Neural cell (in vitro differentiated cells): ENCODE data around the gene ANP32E. TPM values are rescaled to one million over a fixed set of nuclear protein-coding genes. Genes with fewer than 3 reads are reported as not detected.
"Not testable (repeated sequence)": the region's sequence is repeated elsewhere in the genome, so short reads cannot be mapped to it uniquely, and the experiment has no call there.

ENCODE experiments used
- H2AFZ ChIP-seq: fragments of 200-600, 300-800 bp; sonication (generic), shearing (Covaris generic); 2 replicates; pipeline ENCODE4 v1.6.0; 2014; ENCODE audit warnings: low read depth, mild to moderate bottlenecking, antibody characterized with exemption, low read length, moderate library complexity
- H3F3A ChIP-seq: fragments of 200-600 bp; shearing (Covaris generic); 2 replicates; pipeline ENCODE4 v1.6.1; 2016; ENCODE audit warnings: mild to moderate bottlenecking, moderate library complexity, mixed read lengths, antibody characterized with exemption, low read length; ENCODE audit not compliant: insufficient read depth, poor library complexity, severe bottlenecking
- H3K27ac ChIP-seq: fragments of 200-600, 300-800 bp; sonication (generic), shearing (Covaris generic); 2 replicates; pipeline ENCODE4 v1.5.1; 2014; ENCODE audit warnings: mild to moderate bottlenecking, low read length, moderate library complexity
- H3K27me3 ChIP-seq: fragments of 300-800, 200-600 bp; sonication (generic), shearing (Covaris generic); 2 replicates; pipeline ENCODE4 v1.6.0; 2014; ENCODE audit warnings: mild to moderate bottlenecking, low read depth, low read length, moderate library complexity; ENCODE audit not compliant: insufficient read depth
- H3K36me3 ChIP-seq: fragments of 300-800, 200-600 bp; sonication (generic), shearing (Covaris generic); 2 replicates; pipeline ENCODE4 v1.5.1; 2014; ENCODE audit warnings: mild to moderate bottlenecking, antibody characterized with exemption, low read length, moderate library complexity; ENCODE audit not compliant: insufficient read depth
- H3K4me2 ChIP-seq: fragments of 300-800, 200-600 bp; sonication (generic), shearing (Covaris generic); 2 replicates; pipeline ENCODE4 v1.6.0; 2014; ENCODE audit warnings: mild to moderate bottlenecking, low read length
- H3K4me3 ChIP-seq: fragments of 300-800, 200-600 bp; sonication (generic), shearing (Covaris generic); 2 replicates; pipeline ENCODE4 v1.5.1; 2014; ENCODE audit warnings: mild to moderate bottlenecking, low read length, moderate library complexity
- H3K79me2 ChIP-seq: fragments of 200-600 bp; shearing (Covaris generic); replicated peaks from 2 replicates; pipeline ENCODE4 v1.6.0; 2014; ENCODE audit warnings: mild to moderate bottlenecking, low read length, moderate library complexity; ENCODE audit not compliant: insufficient read depth
- H3K9ac ChIP-seq: fragments of 300-800, 200-600 bp; sonication (generic), shearing (Covaris generic); 2 replicates; pipeline ENCODE4 v1.6.1; 2016; ENCODE audit warnings: mild to moderate bottlenecking, low read length, mixed read lengths
- H3K9me2 ChIP-seq: fragments of 200-600 bp; shearing (Covaris generic); 2 replicates; pipeline ENCODE4 v1.6.1; 2016; ENCODE audit warnings: mild to moderate bottlenecking, low read length, mixed read lengths; ENCODE audit not compliant: insufficient read depth
- H3K9me3 ChIP-seq: fragments of 200-600, 300-800 bp; sonication (generic), shearing (Covaris generic); 2 replicates; pipeline ENCODE4 v1.6.1; 2016; ENCODE audit warnings: mild to moderate bottlenecking, mixed run types, low read length, moderate library complexity, mixed read lengths
- H4K20me1 ChIP-seq: fragments of 200-600 bp; shearing (Covaris generic); 2 replicates; pipeline ENCODE4 v1.6.1; 2016; ENCODE audit warnings: mild to moderate bottlenecking, mixed run types; ENCODE audit not compliant: insufficient read depth
- EP300 ChIP-seq: fragments of 450-650 bp; conservative IDR thresholded peaks from 2 replicates; pipeline ENCODE4 v1.6.1; 2014; ENCODE audit warnings: antibody characterized with exemption, mild to moderate bottlenecking, moderate library complexity; ENCODE audit not compliant: poor library complexity, severe bottlenecking
- EZH2 ChIP-seq: fragments of 200-600, 300-800 bp; shearing (Covaris generic), sonication (generic); IDR thresholded peaks from 2 replicates; pipeline ENCODE4 v1.6.1; 2014; ENCODE audit warnings: antibody characterized with exemption, low read length, borderline replicate concordance, mild to moderate bottlenecking; ENCODE audit not compliant: insufficient read depth, poor library complexity, severe bottlenecking
- MXI1 ChIP-seq: fragments of 450-650 bp; conservative IDR thresholded peaks from 2 replicates; pipeline ENCODE4 v1.6.1; 2014; ENCODE audit warnings: antibody characterized with exemption, mild to moderate bottlenecking; ENCODE audit not compliant: poor library complexity, severe bottlenecking
- POLR2AphosphoS5 ChIP-seq: IDR thresholded peaks from 2 replicates; pipeline ENCODE4 v1.6.1; 2012
- RAD21 ChIP-seq: fragments of 450-650 bp; conservative IDR thresholded peaks from 2 replicates; pipeline ENCODE4 v1.6.1; 2014; ENCODE audit warnings: antibody characterized with exemption, mild to moderate bottlenecking, moderate library complexity
- SMC3 ChIP-seq: fragments of 450-650 bp; conservative IDR thresholded peaks from 2 replicates; pipeline ENCODE4 v1.6.1; 2014; ENCODE audit warnings: antibody characterized with exemption, mild to moderate bottlenecking, moderate library complexity; ENCODE audit not compliant: poor library complexity
- TAF1 ChIP-seq: IDR thresholded peaks from 2 replicates; pipeline ENCODE4 v1.6.1; 2012; ENCODE audit warnings: low read depth
- polyA plus RNA-seq: library from polyadenylated mRNA; depleted of rRNA; stranded (reverse); fragments of >200 nt; gene quantifications from 2 replicates; pipeline ENCODE4 v1.2.3, GENCODE V29; 2014
- TF ChIP-seq, protein P1 (sequence below): fragments of 450-650 bp; IDR thresholded peaks from 2 replicates; pipeline ENCODE4 v1.5.1; 2014; ENCODE audit warnings: antibody characterized with exemption, mild to moderate bottlenecking, moderate library complexity; ENCODE audit not compliant: poor library complexity, severe bottlenecking
- TF ChIP-seq, protein P2 (sequence below): IDR thresholded peaks from 2 replicates; pipeline ENCODE4 v1.6.1; 2012; ENCODE audit warnings: borderline replicate concordance

Gene ANP32E
- polyA plus RNA-seq, 1 donor from 2014 or later = 17.9 TPM

DNA sequence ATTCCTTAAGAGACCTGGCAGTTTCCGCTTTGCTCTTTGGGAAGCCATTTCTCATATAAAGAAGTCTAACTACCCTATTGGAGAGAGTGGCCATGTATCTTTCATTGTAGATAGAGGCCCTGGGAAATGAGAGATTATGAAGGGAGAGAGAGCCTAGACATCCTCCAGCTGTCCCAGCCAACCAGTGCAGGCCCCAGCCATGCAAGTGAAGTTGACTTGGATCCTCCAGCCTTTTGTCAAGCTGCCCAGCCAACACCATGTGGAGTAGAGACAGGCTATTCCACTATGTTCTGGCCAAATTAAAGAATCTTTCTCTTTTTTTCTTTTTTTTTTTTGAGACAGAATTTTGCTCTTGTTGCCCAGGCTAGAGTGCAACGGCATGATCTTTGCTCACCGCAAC is 7.1 kb upstream of the ANP32E start:
- no peak overlapping the region for H3K4me3 ChIP-seq
- no peaks in the 10 kb centered on the region for H3K36me3 ChIP-seq
- H3K9me2 ChIP-seq = no peaks in the 10 kb centered on the region
- no peak overlapping the region for H3K27ac ChIP-seq
- no peak overlapping the region for H3K4me2 ChIP-seq
- TF ChIP-seq MXI1 (no peak), RAD21 (no peak), POLR2AphosphoS5 (no peak), EZH2 (no peak), EP300 (no peak), TAF1 (no peak), SMC3 (no peak)
- TF ChIP-seq, protein P1, sequence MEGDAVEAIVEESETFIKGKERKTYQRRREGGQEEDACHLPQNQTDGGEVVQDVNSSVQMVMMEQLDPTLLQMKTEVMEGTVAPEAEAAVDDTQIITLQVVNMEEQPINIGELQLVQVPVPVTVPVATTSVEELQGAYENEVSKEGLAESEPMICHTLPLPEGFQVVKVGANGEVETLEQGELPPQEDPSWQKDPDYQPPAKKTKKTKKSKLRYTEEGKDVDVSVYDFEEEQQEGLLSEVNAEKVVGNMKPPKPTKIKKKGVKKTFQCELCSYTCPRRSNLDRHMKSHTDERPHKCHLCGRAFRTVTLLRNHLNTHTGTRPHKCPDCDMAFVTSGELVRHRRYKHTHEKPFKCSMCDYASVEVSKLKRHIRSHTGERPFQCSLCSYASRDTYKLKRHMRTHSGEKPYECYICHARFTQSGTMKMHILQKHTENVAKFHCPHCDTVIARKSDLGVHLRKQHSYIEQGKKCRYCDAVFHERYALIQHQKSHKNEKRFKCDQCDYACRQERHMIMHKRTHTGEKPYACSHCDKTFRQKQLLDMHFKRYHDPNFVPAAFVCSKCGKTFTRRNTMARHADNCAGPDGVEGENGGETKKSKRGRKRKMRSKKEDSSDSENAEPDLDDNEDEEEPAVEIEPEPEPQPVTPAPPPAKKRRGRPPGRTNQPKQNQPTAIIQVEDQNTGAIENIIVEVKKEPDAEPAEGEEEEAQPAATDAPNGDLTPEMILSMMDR = no peak
- TF ChIP-seq, protein P2, sequence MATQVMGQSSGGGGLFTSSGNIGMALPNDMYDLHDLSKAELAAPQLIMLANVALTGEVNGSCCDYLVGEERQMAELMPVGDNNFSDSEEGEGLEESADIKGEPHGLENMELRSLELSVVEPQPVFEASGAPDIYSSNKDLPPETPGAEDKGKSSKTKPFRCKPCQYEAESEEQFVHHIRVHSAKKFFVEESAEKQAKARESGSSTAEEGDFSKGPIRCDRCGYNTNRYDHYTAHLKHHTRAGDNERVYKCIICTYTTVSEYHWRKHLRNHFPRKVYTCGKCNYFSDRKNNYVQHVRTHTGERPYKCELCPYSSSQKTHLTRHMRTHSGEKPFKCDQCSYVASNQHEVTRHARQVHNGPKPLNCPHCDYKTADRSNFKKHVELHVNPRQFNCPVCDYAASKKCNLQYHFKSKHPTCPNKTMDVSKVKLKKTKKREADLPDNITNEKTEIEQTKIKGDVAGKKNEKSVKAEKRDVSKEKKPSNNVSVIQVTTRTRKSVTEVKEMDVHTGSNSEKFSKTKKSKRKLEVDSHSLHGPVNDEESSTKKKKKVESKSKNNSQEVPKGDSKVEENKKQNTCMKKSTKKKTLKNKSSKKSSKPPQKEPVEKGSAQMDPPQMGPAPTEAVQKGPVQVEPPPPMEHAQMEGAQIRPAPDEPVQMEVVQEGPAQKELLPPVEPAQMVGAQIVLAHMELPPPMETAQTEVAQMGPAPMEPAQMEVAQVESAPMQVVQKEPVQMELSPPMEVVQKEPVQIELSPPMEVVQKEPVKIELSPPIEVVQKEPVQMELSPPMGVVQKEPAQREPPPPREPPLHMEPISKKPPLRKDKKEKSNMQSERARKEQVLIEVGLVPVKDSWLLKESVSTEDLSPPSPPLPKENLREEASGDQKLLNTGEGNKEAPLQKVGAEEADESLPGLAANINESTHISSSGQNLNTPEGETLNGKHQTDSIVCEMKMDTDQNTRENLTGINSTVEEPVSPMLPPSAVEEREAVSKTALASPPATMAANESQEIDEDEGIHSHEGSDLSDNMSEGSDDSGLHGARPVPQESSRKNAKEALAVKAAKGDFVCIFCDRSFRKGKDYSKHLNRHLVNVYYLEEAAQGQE = no peak
- no peak overlapping the region for H3K9ac ChIP-seq
- no peaks in the 10 kb centered on the region for H3K79me2 ChIP-seq
- no peaks in the 10 kb centered on the region for H3F3A ChIP-seq
- H3K27me3 ChIP-seq = no peaks in the 10 kb centered on the region
- no peaks in the 10 kb centered on the region for H3K9me3 ChIP-seq
- no peaks in the 10 kb centered on the region for H4K20me1 ChIP-seq
- H2AFZ ChIP-seq = no peak overlapping the region

DNA sequence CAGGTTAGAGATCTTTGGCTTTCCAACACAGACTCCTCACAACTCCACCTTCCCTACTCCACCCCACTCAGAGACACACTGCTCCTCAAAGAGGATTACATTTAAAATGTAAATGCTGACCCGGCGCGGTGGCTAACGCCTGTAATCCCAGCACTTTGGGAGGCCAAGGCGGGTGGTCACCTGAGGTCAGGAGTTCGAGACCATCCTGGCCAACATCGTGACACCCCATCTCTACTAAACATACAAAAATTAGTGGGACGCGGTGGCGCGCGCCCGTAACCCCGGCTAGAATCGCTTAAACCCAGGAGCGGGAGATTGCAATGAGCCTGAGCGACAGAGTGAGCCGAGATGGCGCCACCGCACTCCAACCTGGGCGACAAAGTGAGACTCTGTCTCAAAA is 1.8 kb upstream of the ANP32E start:
- H3K4me2 ChIP-seq = no peak overlapping the region
- no peaks in the 10 kb centered on the region for H4K20me1 ChIP-seq
- H3K4me3 ChIP-seq = no peak overlapping the region
- TF ChIP-seq MXI1 (no peak), SMC3 (no peak)
- TF ChIP-seq, protein P2 = no peak
- no peak overlapping the region for H3K27ac ChIP-seq
- no peaks in the 10 kb centered on the region for H3K27me3 ChIP-seq
- H3K9me2 ChIP-seq = no peaks in the 10 kb centered on the region
- no peaks in the 10 kb centered on the region for H3K36me3 ChIP-seq
- no peak overlapping the region for H2AFZ ChIP-seq
- no peaks in the 10 kb centered on the region for H3K9me3 ChIP-seq
- no peaks in the 10 kb centered on the region for H3F3A ChIP-seq
- no peak overlapping the region for H3K9ac ChIP-seq
- H3K79me2 ChIP-seq = peaks cover 16% of the 10 kb centered on the region

DNA sequence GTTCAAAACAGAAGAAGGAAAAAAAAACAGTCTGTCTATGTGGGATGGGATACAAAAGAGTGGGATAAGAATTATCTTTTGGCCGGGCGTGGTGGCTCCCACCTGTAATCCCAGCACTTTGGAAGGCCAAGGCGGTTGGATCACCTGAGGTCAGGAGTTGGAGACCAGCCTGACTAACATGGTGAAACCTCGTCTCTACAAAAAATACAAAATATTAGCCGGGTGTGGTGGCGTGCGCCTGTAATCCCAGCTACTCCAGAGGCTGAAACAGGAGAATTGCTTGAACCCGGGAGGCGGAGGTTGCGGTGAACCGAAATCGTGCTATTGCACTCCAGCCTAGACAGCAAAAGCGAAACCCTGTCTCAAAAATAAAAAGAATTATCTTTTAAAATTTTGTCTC is 1.3 kb upstream of the ANP32E start:
- not testable (repeated sequence) for H3K27ac ChIP-seq, H3K9ac ChIP-seq, H3K27me3 ChIP-seq, H3F3A ChIP-seq, H3K36me3 ChIP-seq, H4K20me1 ChIP-seq, H2AFZ ChIP-seq, H3K9me2 ChIP-seq, H3K9me3 ChIP-seq
- Histone ChIP-seq H3K79me2 (peaks cover 18% of the 10 kb centered on the region), H3K4me3 (peak overlapping the region; percentile 85), H3K4me2 (peak overlapping the region; percentile 69)
